ENCODE data around the gene RHOBTB1. TPM values are rescaled to one million over a fixed set of nuclear protein-coding genes. Genes with fewer than 3 reads are reported as not detected.

The RHOBTB1 gene
- total RNA-seq, 1 donor, result 32.9 TPM

GRCh38 chr10:60821656-60822055 lies 122.3 kb downstream of the RHOBTB1 start:
- peaks cover 30% of the 10 kb centered on the region for H3K4me1 ChIP-seq (ENCODE audit: insufficient read depth, low read length)
- no peak overlapping the region for H3K4me3 ChIP-seq (ENCODE audit: insufficient read depth, low read length)
- no peak for DNase-seq (ENCODE audit: insufficient read length, low spot score, missing footprints)
- no peak overlapping the region for H2AFZ ChIP-seq (ENCODE audit: low read length)
- H3K79me2 ChIP-seq (ENCODE audit: insufficient read depth, low read length), result no peaks in the 10 kb centered on the region
- H3K36me3 ChIP-seq (ENCODE audit: insufficient read depth, low read length), result no peaks in the 10 kb centered on the region
- no peak overlapping the region for H3K4me2 ChIP-seq (ENCODE audit: insufficient read depth, low read length)
- H4K20me1 ChIP-seq (ENCODE audit: insufficient read depth, low read length), result no peaks in the 10 kb centered on the region
- no peaks in the 10 kb centered on the region for H3K9me3 ChIP-seq (ENCODE audit: low read depth, low read length)
- no peaks in the 10 kb centered on the region for H3K27me3 ChIP-seq (ENCODE audit: insufficient read depth, low read length)
- no peak overlapping the region for H3K27ac ChIP-seq (ENCODE audit: low read depth, low read length)
- no peak for TF ChIP-seq CTCF (IDR thresholded peaks at IDR 0.05; ENCODE audit: extremely low read depth, low read depth, low read length)

- Histone ChIP-seq H3K27me3 (ENCODE audit: insufficient read depth, low read length) (no peaks in the 10 kb centered on the region), H4K20me1 (ENCODE audit: insufficient read depth, low read length) (no peaks in the 10 kb centered on the region), H3K9me3 (ENCODE audit: low read depth, low read length) (no peaks in the 10 kb centered on the region), H2AFZ (ENCODE audit: low read length) (peak overlapping the region; percentile 51), H3K79me2 (ENCODE audit: insufficient read depth, low read length) (no peaks in the 10 kb centered on the region), H3K4me2 (ENCODE audit: insufficient read depth, low read length) (no peak overlapping the region), H3K36me3 (ENCODE audit: insufficient read depth, low read length) (no peaks in the 10 kb centered on the region), H3K4me3 (ENCODE audit: insufficient read depth, low read length) (no peak overlapping the region), H3K27ac (ENCODE audit: low read depth, low read length) (no peak overlapping the region), H3K4me1 (ENCODE audit: insufficient read depth, low read length) (peaks cover 30% of the 10 kb centered on the region)
- DNase-seq (ENCODE audit: insufficient read length, low spot score, missing footprints), result no peak
- peak; percentile 61 for TF ChIP-seq CTCF (IDR thresholded peaks at IDR 0.05; ENCODE audit: extremely low read depth, low read depth, low read length)
Observed at GRCh38 chr10:60820093-60820754, 123.8 kb downstream of the RHOBTB1 start.

Small RNA genes within 50 kb of the gene (small RNA-seq; reads per million reads assigned to genes)
- gene RNU2-72P, result 7.7 reads per million, percentile 90 among the genes with 10 or more reads in this experiment

Other genes with a start within 250 kb of the RHOBTB1 start
- 5.8 and 6.5 TPM in 2 replicates for gene CDK1, start 165.7 kb downstream of the RHOBTB1 start, total RNA-seq